Hematopoietic multipotent progenitor cell (in vitro differentiated cells): ENCODE data around the gene P3H2. TPM values are rescaled to one million over a fixed set of nuclear protein-coding genes. Genes with fewer than 3 reads are reported as not detected.

Experiments
- DNase-seq, 3 donors: peaks; one replicate each; pipeline ENCODE4 v3.0.0-alpha.2; 2011 to 2015; ENCODE audit warnings: low read depth in 2 of 3, low spot score in 2 of 3
- total RNA-seq: library from RNA; depleted of rRNA; stranded (reverse); fragments of >200 nt; gene quantifications from one replicate; pipeline ENCODE4 v1.2.3, GENCODE V29; 2012

P3H2 gene
- total RNA-seq, 1 donor, result under 0.01 TPM

- no peak for DNase-seq
Observed at GRCh38 chr3:190058521-190059241, 62.0 kb downstream of the P3H2 start.

DNA sequence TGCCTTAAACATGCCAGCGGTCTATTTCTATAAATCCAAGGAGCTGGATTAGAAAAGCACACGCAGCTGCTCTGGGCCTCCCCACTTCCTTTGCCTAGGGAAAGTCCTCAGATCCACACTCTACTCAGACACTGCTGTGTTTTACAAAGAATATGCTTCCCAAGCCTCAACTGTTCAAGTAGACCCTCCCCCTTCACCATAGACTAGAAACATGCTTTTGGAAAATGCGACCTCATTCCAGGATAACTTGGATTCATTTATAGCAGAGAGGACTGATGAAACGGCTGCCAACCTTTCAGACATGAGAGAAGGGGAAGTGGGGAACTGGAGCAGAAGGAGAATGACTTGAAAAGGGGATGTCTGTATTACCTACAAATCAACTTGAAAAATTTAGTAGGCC is 64.0 kb downstream of the P3H2 start:
- peak in 1 of 3 donors; percentile 27 for DNase-seq

GRCh38 chr3:190055773-190056172 is 64.9 kb downstream of the P3H2 start:
- DNase-seq, result no peak

DNA sequence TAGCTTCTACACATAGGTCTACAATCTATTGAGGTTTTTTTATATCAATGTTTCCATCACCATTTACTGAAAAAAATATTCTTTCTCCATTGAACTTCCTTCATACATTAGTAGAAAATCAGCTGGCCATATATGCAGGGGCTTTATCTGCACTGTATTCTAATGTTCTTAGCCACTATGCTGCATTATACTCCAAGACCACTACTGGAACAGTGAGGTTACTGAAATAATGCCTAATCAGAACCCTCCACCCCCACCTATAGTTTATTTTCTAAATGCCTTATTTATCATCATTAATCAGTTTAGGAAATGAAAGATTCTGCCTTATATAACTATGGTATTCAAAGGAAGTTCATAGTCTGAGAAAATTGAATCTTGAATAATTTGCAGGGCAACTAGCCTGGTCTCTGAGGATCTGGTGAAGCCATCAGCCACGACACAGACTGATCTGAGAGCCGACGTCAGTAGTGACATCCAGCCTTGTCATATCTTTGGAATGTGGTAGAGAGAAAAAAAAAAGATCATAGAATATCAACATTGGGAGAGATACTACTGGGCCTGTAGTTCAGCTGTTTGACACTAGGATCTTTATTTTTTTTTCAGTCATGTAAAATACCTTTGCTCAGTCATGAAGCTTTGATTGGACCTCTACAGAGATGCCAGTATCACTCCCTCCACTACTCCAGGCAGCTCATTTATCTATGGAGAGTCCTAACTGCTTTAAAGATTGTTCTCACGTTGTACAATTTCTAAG is 66.6 kb downstream of the P3H2 start:
- no peak for DNase-seq

DNA sequence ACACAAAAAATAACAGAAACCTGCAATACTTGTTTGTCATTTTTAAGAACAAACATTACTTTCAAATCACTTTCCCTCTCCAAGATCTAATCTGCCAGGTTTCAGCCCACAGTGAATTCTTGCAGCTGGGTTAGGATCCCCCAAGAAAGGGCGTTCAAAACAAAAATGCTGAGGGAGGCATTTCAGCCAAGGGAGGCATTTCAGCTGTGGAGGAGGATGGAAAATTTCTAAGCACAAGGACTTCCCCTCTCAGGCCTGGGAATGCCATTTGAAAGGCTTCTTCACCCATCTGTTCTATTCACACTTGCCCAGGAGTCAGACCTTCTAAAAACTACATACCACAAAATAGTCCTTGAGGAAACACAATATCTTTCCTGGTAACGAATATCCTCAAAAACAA is 69.1 kb downstream of the P3H2 start:
- DNase-seq, result no peak

- no peak for DNase-seq
Observed at GRCh38 chr3:190048932-190049441, 71.7 kb downstream of the P3H2 start.

DNA sequence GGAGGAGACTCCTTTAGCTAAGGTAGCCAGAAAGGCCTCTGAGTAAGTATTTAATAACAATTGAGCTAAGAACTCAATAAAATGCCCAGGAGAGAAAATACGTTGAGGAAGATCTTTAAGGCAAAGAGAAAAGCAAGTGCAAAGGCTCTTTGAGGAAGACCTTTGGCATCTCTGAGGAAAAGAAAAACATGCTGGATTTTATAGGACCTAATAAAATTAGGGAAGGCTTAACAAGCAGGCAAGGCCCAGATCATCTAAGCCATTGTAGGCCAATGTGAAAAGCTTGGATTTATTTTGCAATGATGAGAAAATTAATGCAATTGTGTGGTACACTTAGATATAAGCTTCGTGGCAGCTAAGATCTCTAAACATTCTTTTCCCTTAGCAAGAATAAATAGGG is 75.7 kb downstream of the P3H2 start:
- DNase-seq, result no peak

DNA sequence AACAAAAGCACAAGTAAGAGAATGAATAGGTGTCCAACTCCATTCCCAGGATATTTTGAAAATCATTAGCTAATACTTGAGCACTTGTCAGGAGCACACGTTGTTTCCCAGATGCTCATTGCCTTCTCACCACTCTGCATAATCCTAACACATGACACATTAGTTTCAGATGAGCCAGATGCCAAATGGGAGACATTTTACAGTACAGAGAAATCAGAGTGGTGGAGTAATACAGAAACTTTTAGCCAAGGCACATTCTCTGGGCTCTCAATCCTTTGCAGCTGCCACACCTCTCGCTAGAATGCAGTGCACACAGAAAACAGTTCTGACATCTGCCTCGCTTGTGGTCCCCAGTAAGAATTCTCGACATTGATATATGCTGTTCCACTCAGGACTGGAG is 76.6 kb downstream of the P3H2 start:
- no peak for DNase-seq

GRCh38 chr3:190043741-190044140 is 77.0 kb downstream of the P3H2 start:
- DNase-seq, result no peak

DNA sequence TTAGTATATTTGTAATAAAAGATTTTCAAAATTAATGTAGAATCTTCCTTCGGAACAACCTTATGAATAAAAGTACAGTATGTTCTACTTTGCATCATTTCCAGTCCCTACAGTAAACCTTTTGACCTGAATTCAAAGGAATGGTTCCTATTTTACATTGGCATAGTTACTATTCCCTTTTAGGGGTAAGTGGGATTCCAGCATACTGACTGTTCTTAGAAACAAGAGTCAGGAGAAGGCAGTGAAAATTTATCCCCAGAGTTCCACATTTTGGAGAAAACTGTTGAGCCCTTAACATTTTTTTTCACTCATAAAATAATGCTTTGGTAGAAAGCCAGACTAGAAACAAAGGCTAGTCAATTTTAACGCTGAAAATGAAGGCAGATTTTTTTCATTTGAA is 78.1 kb downstream of the P3H2 start:
- no peak for DNase-seq

DNA sequence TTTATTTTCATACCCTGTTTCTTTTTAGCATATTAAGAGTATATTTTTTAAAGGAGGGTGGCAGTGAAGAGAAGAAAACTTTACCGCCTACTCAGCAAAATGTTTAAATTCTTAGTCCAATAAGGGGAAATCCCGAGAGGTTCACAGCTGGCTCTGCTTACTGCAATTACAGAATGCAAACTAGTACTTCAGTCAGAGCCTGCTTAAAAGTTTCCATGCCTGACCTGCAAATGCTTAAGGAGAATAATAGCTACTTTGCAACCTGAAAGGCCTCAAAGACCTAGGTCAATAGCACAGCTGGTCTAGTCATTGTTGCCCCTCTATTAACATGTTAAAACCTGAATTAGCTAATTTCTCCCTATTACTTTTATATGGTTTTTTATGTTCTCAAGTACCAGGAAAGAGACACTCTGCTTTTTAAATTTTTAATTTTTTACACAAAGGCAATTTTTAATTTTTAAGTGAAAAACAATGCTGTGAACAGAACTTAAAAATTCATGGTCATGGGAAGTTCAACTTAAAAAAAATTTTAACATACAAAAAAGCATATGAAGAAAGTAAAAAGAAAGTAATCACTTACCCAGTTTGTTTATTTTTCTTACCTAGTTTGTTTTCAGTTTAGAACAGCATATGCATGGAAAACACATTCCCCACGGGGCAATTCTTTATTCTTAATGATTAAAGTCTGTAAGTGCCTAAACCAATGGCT is 79.2 kb downstream of the P3H2 start:
- DNase-seq, result no peak

DNA sequence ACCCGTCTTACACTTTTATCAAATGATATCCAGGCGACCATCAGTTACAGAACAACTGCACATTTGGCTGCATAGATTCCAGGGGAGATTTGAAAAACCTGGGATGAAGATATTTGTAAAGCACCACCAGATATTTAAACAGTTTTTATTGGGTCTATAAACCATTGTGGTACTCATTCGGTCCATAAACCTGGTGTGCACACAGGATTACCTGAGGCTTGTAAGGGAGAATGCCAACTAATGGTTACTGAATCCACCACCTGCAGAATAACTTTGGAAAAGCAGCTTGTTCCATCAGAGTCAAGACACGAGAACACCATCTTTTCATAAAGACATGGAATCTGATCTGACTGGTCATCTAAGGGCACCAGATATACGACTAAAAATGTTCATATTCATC is 80.6 kb downstream of the P3H2 start:
- DNase-seq, result no peak

DNA sequence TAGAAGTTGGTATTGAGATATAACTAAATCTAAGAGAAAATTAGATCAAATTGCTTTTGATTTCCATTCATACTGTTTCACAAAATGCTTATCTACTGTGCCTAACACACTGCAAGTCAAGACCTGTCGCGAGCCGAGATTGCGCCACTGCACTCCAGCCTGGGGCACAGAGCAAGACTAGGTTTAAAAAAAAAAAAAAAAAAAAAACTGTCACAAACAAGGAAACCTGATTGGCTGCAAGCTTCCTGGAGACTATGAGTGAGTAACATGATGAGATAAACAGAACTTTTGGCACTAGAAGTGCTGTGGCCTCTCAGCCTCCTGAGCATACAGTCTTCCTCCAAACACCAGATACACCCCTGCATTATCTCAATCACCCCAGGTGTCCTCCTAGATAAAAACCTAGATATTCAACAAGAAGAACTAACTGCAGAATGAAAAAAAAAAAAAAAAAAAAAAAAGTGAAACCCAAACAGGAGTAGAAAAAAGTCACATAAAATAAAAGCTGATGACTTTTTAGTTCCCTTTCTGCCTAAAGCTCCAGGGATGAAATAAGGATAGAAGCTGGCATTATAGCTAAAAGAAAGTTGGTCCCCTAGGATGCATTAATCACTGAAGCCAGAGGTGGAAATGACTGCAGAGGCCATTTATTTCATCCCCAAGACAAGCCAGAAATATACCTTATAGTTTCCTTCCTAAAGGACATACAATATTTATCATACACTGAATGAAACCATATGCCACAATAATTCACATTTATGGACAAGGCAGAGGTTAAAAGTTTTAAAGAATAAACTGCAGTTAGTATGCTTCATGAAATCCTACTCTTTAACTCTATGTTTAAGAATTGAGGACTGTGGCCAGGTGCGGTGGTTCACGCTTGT is 82.4 kb downstream of the P3H2 start:
- DNase-seq, result peak in 2 of 3 donors; percentile 46 to 79

- no peak for DNase-seq
Observed at GRCh38 chr3:190036631-190037030, 84.1 kb downstream of the P3H2 start.

DNA sequence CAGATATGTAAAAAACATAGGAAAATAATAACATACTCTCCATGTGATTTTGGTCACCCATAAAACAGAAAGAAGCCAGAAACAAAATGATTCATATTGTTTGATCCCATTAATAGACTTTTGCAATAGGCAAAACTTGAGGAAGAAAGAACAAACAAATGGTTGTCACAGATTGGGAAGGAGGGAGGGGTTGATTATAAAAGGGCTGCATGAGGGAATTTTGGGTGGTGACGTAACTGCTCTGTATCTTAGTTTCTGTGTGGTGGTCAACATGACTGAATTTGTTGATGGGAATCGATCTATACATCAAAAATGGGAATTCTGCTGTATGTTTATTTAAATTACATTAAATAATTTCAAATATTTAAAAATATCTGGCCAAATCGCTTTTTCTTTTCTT is 86.3 kb downstream of the P3H2 start:
- no peak for DNase-seq

- no peak for DNase-seq
Observed at GRCh38 chr3:190032923-190033322, 87.8 kb downstream of the P3H2 start.

GRCh38 chr3:190031887-190032752 is 88.6 kb downstream of the P3H2 start:
- no peak for DNase-seq

DNA sequence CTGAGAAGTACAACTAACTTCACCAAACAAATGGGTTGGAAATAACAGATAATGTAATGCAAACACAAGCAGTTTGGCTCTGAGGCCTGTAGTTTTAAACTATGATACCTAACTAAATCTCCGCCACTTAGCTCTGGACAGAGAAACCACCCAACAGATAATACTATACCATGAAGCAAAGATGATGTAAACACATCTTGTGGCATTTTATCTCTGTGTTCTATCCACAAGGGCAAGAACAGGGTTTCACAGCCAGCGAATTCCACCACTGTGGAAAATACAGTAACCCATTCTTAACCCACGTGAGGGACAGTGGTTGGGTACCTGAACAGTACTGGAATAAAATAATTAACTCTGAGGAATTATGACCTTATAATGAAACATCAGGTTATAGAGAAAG is 93.6 kb downstream of the P3H2 start:
- no peak for DNase-seq

- no peak for DNase-seq
Observed at GRCh38 chr3:190026154-190026553, 94.5 kb downstream of the P3H2 start.

- peak in 2 of 3 donors; percentile 35 to 51 for DNase-seq
Observed at GRCh38 chr3:190024912-190025311, 95.8 kb downstream of the P3H2 start.
